HepG2 (cell line): ENCODE results near the gene DHRS9. TPM values are rescaled to one million over a fixed set of nuclear protein-coding genes. Genes with fewer than 3 reads are reported as not detected.

Experiments used
- ATAC-seq: fragments of 200-7000 bp; cut with Tn5 transposase; 3 replicates; pipeline ENCODE4 v1.9.1; 2020; ENCODE audit warnings: mild to moderate bottlenecking, moderate library complexity
- BruUV-seq: library from RNA; stranded (reverse); fragments of 400-500 nt; replicated peaks from 2 replicates; lab custom pipeline; 2021; lab: Mats Ljungman, UMichigan
- CTCF ChIA-PET: fragments of 300-600 bp; formaldehyde crosslinking; extraction: SDS; loops from one replicate; lab custom pipeline; 2021; ENCODE audit warnings: low total read pairs, inconsistent platforms, low intra/inter-chr PET ratio; lab: Yijun Ruan, JAX
- POLR2A ChIA-PET: fragments of 350-600 bp; sonication (Branson Sonifier 250); formaldehyde crosslinking; loops from one replicate; lab custom pipeline; 2020; ENCODE audit warnings: antibody characterized with exemption, inconsistent platforms; lab: Yijun Ruan, JAX
- DNase-seq: peaks from one replicate; pipeline ENCODE4 v3.0.0-alpha.2; 2015; ENCODE audit warnings: low spot score
- FAIRE-seq: peaks from 3 replicates; lab custom pipeline; 2011; peaks lifted over from hg19 to GRCh38; lab: Jason Lieb, UNC
- H2AFZ ChIP-seq: one replicate; pipeline ENCODE4 v1.6.1; 2011; ENCODE audit warnings: low read length, inconsistent platforms
- H3K27ac ChIP-seq: fragments of 300-600 bp; 3 replicates; pipeline ENCODE4 v1.8.0; 2011; ENCODE audit warnings: mixed run types, mild to moderate bottlenecking, mixed read lengths, low read length, inconsistent platforms; ENCODE audit not compliant: insufficient read depth; ENCODE audit errors: extremely low read length
- H3K27me3 ChIP-seq, 2 experiments: fragments of 200-600 bp in 1 of 2; 2 replicates in 1 of 2; 3 replicates in 1 of 2; pipeline versions ENCODE4 v1.6.0 to v1.8.0; 2011; ENCODE audit warnings: low read length in 2 of 2, mild to moderate bottlenecking in 2 of 2, moderate library complexity in 2 of 2, inconsistent platforms in 1 of 2; ENCODE audit not compliant: insufficient read depth in 2 of 2, control insufficient read depth in 1 of 2
- H3K36me3 ChIP-seq, 2 experiments: fragments of 200-600 bp in 1 of 2; replicated peaks in 1 of 2; 2 replicates in 1 of 2; 3 replicates in 1 of 2; pipeline versions ENCODE4 v1.5.1 to v1.8.0; 2011; ENCODE audit warnings: low read length in 2 of 2, inconsistent platforms in 1 of 2; ENCODE audit not compliant: insufficient read depth in 2 of 2, control insufficient read depth in 1 of 2
- H3K4me1 ChIP-seq: 2 replicates; pipeline ENCODE4 v1.5.1; 2012; ENCODE audit warnings: low read length, inconsistent platforms; ENCODE audit not compliant: insufficient read depth
- H3K4me2 ChIP-seq: 2 replicates; pipeline ENCODE4 v1.6.0; 2011; ENCODE audit warnings: low read depth, low read length, inconsistent platforms
- H3K4me3 ChIP-seq, 3 experiments: fragments of 200-600 bp in 1 of 3; sonication (generic), shearing (Covaris generic) in 1 of 3; replicated peaks in 1 of 3; 2 replicates each; pipeline ENCODE4 v1.5.1; 2011 to 2016; ENCODE audit warnings: low read length in 3 of 3, inconsistent platforms in 2 of 3, low read depth in 2 of 3, mild to moderate bottlenecking in 2 of 3, control low read depth in 1 of 3, mixed read lengths in 1 of 3; ENCODE audit not compliant: insufficient read depth in 1 of 3
- H3K79me2 ChIP-seq: one replicate; pipeline ENCODE4 v1.6.1; 2011; ENCODE audit warnings: low read length, inconsistent platforms; ENCODE audit not compliant: insufficient read depth
- H3K9ac ChIP-seq: 2 replicates; pipeline ENCODE4 v1.6.0; 2011; ENCODE audit warnings: mild to moderate bottlenecking, low read depth, low read length, inconsistent platforms; ENCODE audit not compliant: insufficient read depth
- H3K9me3 ChIP-seq: 2 replicates; pipeline ENCODE4 v1.5.1; 2012; ENCODE audit warnings: mild to moderate bottlenecking, low read length
- H4K20me1 ChIP-seq: 2 replicates; pipeline ENCODE4 v1.6.0; 2011; ENCODE audit warnings: inconsistent platforms, mild to moderate bottlenecking, low read length, moderate library complexity; ENCODE audit not compliant: insufficient read depth
- CREB1 ChIP-seq, 2 experiments: fragments of 450-650 bp in 1 of 2; IDR thresholded peaks; 2 replicates each; pipeline ENCODE4 v1.6.1; 2016 to 2017; ENCODE audit warnings: control low read depth in 1 of 2, mild to moderate bottlenecking in 1 of 2, missing compliant biosample characterization in 1 of 2, missing genetic modification characterization in 1 of 2
- CSRNP2 ChIP-seq: sonication (generic); formaldehyde crosslinking; conservative IDR thresholded peaks from 2 replicates; pipeline ENCODE4 v1.8.0; 2022; ENCODE audit warnings: low read depth, missing genetic modification reagents
- CTCF ChIP-seq: sonication (generic); formaldehyde crosslinking; IDR thresholded peaks from 2 replicates; pipeline ENCODE4 v1.5.0; 2020; ENCODE audit warnings: mild to moderate bottlenecking, missing genetic modification reagents, moderate library complexity
- ELF4 ChIP-seq: sonication (generic); formaldehyde crosslinking; IDR thresholded peaks from 2 replicates; pipeline ENCODE4 v1.5.0; 2020; ENCODE audit warnings: missing genetic modification reagents, mild to moderate bottlenecking, moderate library complexity, borderline replicate concordance
- HDAC1 ChIP-seq: sonication (generic); formaldehyde crosslinking; IDR thresholded peaks from 2 replicates; pipeline ENCODE4 v1.5.1; 2020; ENCODE audit warnings: mild to moderate bottlenecking, missing genetic modification reagents
- MTA1 ChIP-seq: sonication (generic); formaldehyde crosslinking; IDR thresholded peaks from 2 replicates; pipeline ENCODE4 v1.4.0; 2020; ENCODE audit warnings: missing genetic modification reagents, mild to moderate bottlenecking, borderline replicate concordance
- MTF1 ChIP-seq: sonication (generic); formaldehyde crosslinking; IDR thresholded peaks from 2 replicates; pipeline ENCODE4 v1.5.0; 2020; ENCODE audit warnings: missing genetic modification reagents
- NFRKB ChIP-seq: fragments of 450-650 bp; IDR thresholded peaks from 2 replicates; pipeline ENCODE4 v1.6.1; 2017
- NFYB ChIP-seq: sonication (generic); formaldehyde crosslinking; IDR thresholded peaks from 2 replicates; pipeline ENCODE4 v1.4.0; 2020; ENCODE audit warnings: missing genetic modification reagents
- SALL1 ChIP-seq: sonication (generic); formaldehyde crosslinking; IDR thresholded peaks from 2 replicates; pipeline ENCODE4 v1.8.0; 2022; ENCODE audit warnings: mild to moderate bottlenecking, missing genetic modification reagents
- SAP130 ChIP-seq: IDR thresholded peaks from 2 replicates; pipeline ENCODE4 v1.6.1; 2016; ENCODE audit warnings: low read depth
- SCMH1 ChIP-seq: sonication (generic); formaldehyde crosslinking; IDR thresholded peaks from 2 replicates; pipeline ENCODE4 v1.9.0; 2021; ENCODE audit warnings: missing genetic modification reagents, mild to moderate bottlenecking, borderline replicate concordance
- SNAPC2 ChIP-seq: sonication (generic); formaldehyde crosslinking; IDR thresholded peaks from 2 replicates; pipeline ENCODE4 v1.8.1; 2022; ENCODE audit warnings: mild to moderate bottlenecking, missing genetic modification reagents
- TAF15 ChIP-seq: fragments of 200-400 bp; formaldehyde crosslinking; IDR thresholded peaks from one replicate; pipeline ENCODE4 v1.6.1; 2018; ENCODE audit warnings: mild to moderate bottlenecking, low read depth, low read length; ENCODE audit not compliant: poor library complexity, severe bottlenecking
- TGIF2 ChIP-seq: IDR thresholded peaks from 2 replicates; pipeline ENCODE4 v1.6.1; 2016; ENCODE audit warnings: control low read depth, missing compliant biosample characterization
- ZNF24 ChIP-seq: fragments of 450-650 bp; IDR thresholded peaks from 2 replicates; pipeline ENCODE4 v1.6.1; 2017; ENCODE audit warnings: antibody characterized with exemption, mild to moderate bottlenecking
- ZNF576 ChIP-seq: sonication (generic); formaldehyde crosslinking; IDR thresholded peaks from 2 replicates; pipeline ENCODE4 v1.4.0; 2020; ENCODE audit warnings: mild to moderate bottlenecking, missing genetic modification reagents
- ZNF7 ChIP-seq: IDR thresholded peaks from 2 replicates; pipeline ENCODE4 v1.6.1; 2016; ENCODE audit warnings: missing biosample characterization, missing genetic modification reagents
- WGBS: methylation state at CpG from one replicate; pipeline ENCODE4 v1.1.6; 2017; ENCODE audit warnings: low lambda C conversion rate; 5-methylcytosine and 5-hydroxymethylcytosine counted together
- in situ Hi-C: cut with HindIII; loops from 2 replicates; pipeline ENCODE4 v1.10.0; 2017; ENCODE audit warnings: low pct_unique_long_range_greater_than_20kb; ENCODE audit not compliant: extremely low pct_ligation_motif_present
- intact Hi-C: fragments of 100-400 bp; cut with micrococcal nuclease; formaldehyde crosslinking; loops from one replicate; pipeline ENCODE4 v1.10.0; 2022; ENCODE audit not compliant: unreplicated experiment
- polyA plus RNA-seq, 8 experiments: library from polyadenylated mRNA; depleted of rRNA in 3 of 8; stranded (reverse) in 7 of 8; unstranded in 1 of 8; fragments of >200 nt; fragmentation: Illumina TruSeq in 4 of 8; extraction: Trizol in 4 of 8; gene quantifications; 2 replicates each; pipeline versions ENCODE4 v1.2.1 to v1.2.3, GENCODE V29; 2011 to 2016; ENCODE audit warnings: low read depth in 4 of 8, missing spikeins in 1 of 8, mixed read lengths in 1 of 8; ENCODE audit not compliant: insufficient read depth in 1 of 8
- total RNA-seq, 5 experiments: library from RNA; depleted of rRNA; stranded (reverse); fragments of >200 nt; fragmentation: Illumina TruSeq; extraction: Trizol; gene quantifications; 2 replicates each; pipeline ENCODE4 v1.2.3, GENCODE V29; 2016; ENCODE audit warnings: low read depth in 1 of 5
- TF ChIP-seq, protein P1 (sequence below): sonication (generic); formaldehyde crosslinking; IDR thresholded peaks from 2 replicates; pipeline ENCODE4 v1.4.0; 2020; ENCODE audit warnings: mild to moderate bottlenecking, missing genetic modification reagents
- TF ChIP-seq, protein P2 (sequence below): sonication (generic); formaldehyde crosslinking; IDR thresholded peaks from 2 replicates; pipeline ENCODE4 v1.4.0; 2020; ENCODE audit warnings: mild to moderate bottlenecking, missing genetic modification reagents

Gene DHRS9
- total and polyA plus RNA-seq, 2 of the 13 experiments (the other 11 are each of a cell fraction or from before 2014, with no cell fraction given), result not detected

DNA sequence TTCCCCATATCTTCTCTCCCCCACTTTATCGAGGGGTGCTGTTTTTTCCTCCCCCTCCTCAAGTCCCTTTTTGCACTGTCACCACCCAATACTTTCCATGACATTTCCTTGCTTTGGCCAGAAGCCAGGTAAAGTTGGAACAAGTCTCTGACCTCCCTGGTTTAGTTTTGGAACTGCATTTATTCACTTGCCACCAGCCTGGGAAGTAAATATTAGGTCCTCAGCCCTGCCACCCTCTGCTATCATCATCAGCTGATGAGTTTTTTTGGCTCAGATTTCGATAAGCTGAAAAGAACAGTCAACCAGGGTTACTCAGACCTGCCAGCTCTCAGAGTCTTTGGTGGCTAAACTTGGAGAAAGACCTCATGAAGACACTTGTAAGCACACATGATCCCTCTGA, 47.0 kb downstream of the DHRS9 start:
- H3K9ac ChIP-seq, result no peak overlapping the region
- H3K27ac ChIP-seq, result no peak overlapping the region
- TF ChIP-seq NFYB (CRISPR knock-in tag) (no peak), ZNF576 (CRISPR knock-in tag) (no peak), TAF15 (no peak), SCMH1 (no peak), ELF4 (no peak), SAP130 (CRISPR knock-in tag) (no peak), CREB1 (IDR thresholded peaks at IDR 0.05) (no peak), CREB1 (CRISPR knock-in tag; IDR thresholded peaks at IDR 0.05) (no peak), MTF1 (CRISPR knock-in tag) (no peak), HDAC1 (no peak), CTCF (CRISPR knock-in tag) (no peak), MTA1 (CRISPR knock-in tag) (no peak), ZNF24 (no peak), NFRKB (no peak), CSRNP2 (no peak), SNAPC2 (CRISPR knock-in tag) (no peak), TGIF2 (no peak), ZNF7 (CRISPR knock-in tag) (no peak), SALL1 (CRISPR knock-in tag) (no peak)
- TF ChIP-seq, protein P1, sequence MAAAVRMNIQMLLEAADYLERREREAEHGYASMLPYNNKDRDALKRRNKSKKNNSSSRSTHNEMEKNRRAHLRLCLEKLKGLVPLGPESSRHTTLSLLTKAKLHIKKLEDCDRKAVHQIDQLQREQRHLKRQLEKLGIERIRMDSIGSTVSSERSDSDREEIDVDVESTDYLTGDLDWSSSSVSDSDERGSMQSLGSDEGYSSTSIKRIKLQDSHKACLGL (CRISPR knock-in tag), result no peak
- TF ChIP-seq, protein P2, sequence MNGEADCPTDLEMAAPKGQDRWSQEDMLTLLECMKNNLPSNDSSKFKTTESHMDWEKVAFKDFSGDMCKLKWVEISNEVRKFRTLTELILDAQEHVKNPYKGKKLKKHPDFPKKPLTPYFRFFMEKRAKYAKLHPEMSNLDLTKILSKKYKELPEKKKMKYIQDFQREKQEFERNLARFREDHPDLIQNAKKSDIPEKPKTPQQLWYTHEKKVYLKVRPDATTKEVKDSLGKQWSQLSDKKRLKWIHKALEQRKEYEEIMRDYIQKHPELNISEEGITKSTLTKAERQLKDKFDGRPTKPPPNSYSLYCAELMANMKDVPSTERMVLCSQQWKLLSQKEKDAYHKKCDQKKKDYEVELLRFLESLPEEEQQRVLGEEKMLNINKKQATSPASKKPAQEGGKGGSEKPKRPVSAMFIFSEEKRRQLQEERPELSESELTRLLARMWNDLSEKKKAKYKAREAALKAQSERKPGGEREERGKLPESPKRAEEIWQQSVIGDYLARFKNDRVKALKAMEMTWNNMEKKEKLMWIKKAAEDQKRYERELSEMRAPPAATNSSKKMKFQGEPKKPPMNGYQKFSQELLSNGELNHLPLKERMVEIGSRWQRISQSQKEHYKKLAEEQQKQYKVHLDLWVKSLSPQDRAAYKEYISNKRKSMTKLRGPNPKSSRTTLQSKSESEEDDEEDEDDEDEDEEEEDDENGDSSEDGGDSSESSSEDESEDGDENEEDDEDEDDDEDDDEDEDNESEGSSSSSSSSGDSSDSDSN, result no peak
- no peak overlapping the region for H2AFZ ChIP-seq
- WGBS, result 1% methylated on average over 2 of the region's 2 CpGs
- no peak overlapping the region for H3K4me3 ChIP-seq
- H3K4me2 ChIP-seq, result no peak overlapping the region
- intact Hi-C loops (no loop called here), in situ Hi-C loops (no loop called here)
- ATAC-seq (no peak), DNase-seq (no peak), FAIRE-seq (peak; percentile 4)
- CTCF ChIA-PET, result no interaction called here
- H4K20me1 ChIP-seq, result no peaks in the 10 kb centered on the region
- POLR2A ChIA-PET, result no interaction called here
- peaks cover 2 to 5% of the 10 kb centered on the region in 2 experiments; a peak in 2 of 5 replicates for H3K27me3 ChIP-seq
- no peaks in the 10 kb centered on the region for H3K36me3 ChIP-seq
- H3K4me1 ChIP-seq, result no peaks in the 10 kb centered on the region
- BruUV-seq, result no TSS peak
- no peaks in the 10 kb centered on the region for H3K79me2 ChIP-seq
- no peaks in the 10 kb centered on the region for H3K9me3 ChIP-seq
